ENCODE measurements around the gene WAC. TPM values are rescaled to one million over a fixed set of nuclear protein-coding genes. Genes with fewer than 3 reads are reported as not detected.
"Not testable (repeated sequence)": the region's sequence is repeated elsewhere in the genome, so short reads cannot be mapped to it uniquely, and the experiment has no call there.

The WAC gene
- total and polyA plus RNA-seq, 2 experiments from 2014 or later: 59.4 to 116 TPM

- TF ChIP-seq CREB1 (CRISPR knock-in tag; IDR thresholded peaks at IDR 0.05; ENCODE audit: low read depth): no peak
Observed at GRCh38 chr10:28570598-28570997, 37.7 kb downstream of the WAC start (continued).

DNA sequence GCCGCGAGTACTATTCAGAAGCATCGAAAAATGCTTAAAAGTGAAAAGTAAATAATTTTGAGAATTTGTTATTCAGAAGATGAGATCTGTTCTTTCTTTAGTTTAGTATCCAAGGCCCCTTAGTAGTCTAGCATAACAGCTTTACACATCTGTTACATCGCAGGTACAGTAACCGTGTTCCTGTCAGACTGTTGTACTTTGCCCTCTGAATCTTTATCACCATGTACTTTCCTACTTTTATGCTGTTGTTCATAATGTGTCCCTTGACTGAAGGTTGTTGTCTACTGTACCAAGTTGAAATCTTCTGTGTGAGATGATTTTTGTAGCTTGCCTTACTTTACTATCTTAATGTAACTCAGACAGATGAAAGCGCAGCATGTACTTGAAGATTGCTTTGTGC lies 38.3 kb downstream of the WAC start:
- no peak overlapping the region for H3K4me2 ChIP-seq
- no peaks in the 10 kb centered on the region for H3F3A ChIP-seq (replicated peaks; ENCODE audit: low read depth)
- Mint-ChIP-seq H3K36me3 (ENCODE audit: low read depth) (peaks cover 26% of the 10 kb centered on the region; the same call in 2 of the 3 replicates), H3K4me3 (no peak overlapping the region), H3K9me3 (no peaks in the 10 kb centered on the region), H3K27me3 (ENCODE audit: insufficient read depth, low read depth, poor library complexity) (no peaks in the 10 kb centered on the region), H3K4me1 (peaks cover 17% of the 10 kb centered on the region), H3K27ac (no peak overlapping the region)
- ATAC-seq (no peak), DNase-seq (ENCODE audit: low spot score) (no peak)
- H2AFZ ChIP-seq: no peak overlapping the region
- H3K27me3 ChIP-seq (ENCODE audit: insufficient read depth): no peaks in the 10 kb centered on the region
- H3K4me1 ChIP-seq (ENCODE audit: insufficient read depth): peaks cover 29% of the 10 kb centered on the region; the same call in 1 of the 2 replicates
- no peaks in the 10 kb centered on the region for H3K9me2 ChIP-seq (ENCODE audit: insufficient read depth)
- no peak overlapping the region for H3K4me3 ChIP-seq
- TF ChIP-seq ZNF114 (CRISPR knock-in tag; IDR thresholded peaks at IDR 0.05) (no peak), ZNF462 (CRISPR knock-in tag; IDR thresholded peaks at IDR 0.05) (no peak), JUNB (IDR thresholded peaks at IDR 0.05; ENCODE audit: unreplicated experiment) (no peak), CREB1 (CRISPR knock-in tag; IDR thresholded peaks at IDR 0.05; ENCODE audit: low read depth) (no peak)
- TF ChIP-seq, protein P1, sequence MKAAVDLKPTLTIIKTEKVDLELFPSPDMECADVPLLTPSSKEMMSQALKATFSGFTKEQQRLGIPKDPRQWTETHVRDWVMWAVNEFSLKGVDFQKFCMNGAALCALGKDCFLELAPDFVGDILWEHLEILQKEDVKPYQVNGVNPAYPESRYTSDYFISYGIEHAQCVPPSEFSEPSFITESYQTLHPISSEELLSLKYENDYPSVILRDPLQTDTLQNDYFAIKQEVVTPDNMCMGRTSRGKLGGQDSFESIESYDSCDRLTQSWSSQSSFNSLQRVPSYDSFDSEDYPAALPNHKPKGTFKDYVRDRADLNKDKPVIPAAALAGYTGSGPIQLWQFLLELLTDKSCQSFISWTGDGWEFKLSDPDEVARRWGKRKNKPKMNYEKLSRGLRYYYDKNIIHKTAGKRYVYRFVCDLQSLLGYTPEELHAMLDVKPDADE (IDR thresholded peaks at IDR 0.05): no peak
- no peak overlapping the region for H3K27ac ChIP-seq (ENCODE audit: low read depth)
- H3K36me3 ChIP-seq (ENCODE audit: insufficient read depth): peaks cover 8% of the 10 kb centered on the region; the same call in 1 of the 2 replicates
- peaks cover 100% of the 10 kb centered on the region for H3K79me2 ChIP-seq (replicated peaks; ENCODE audit: insufficient read depth)
- peaks cover 88% of the 10 kb centered on the region for H4K20me1 ChIP-seq (replicated peaks; ENCODE audit: insufficient read depth)

GRCh38 chr10:28574214-28574613 lies 41.3 kb downstream of the WAC start:
- not testable (repeated sequence) for H3K36me3 ChIP-seq (ENCODE audit: insufficient read depth); H3K27me3 Mint-ChIP-seq (ENCODE audit: insufficient read depth, low read depth, poor library complexity); H3K4me2 ChIP-seq; H3K4me3 Mint-ChIP-seq; H3K27ac ChIP-seq (ENCODE audit: low read depth); H2AFZ ChIP-seq; H3F3A ChIP-seq (replicated peaks; ENCODE audit: low read depth); H3K4me3 ChIP-seq; H3K27me3 ChIP-seq (ENCODE audit: insufficient read depth); ATAC-seq; H3K27ac Mint-ChIP-seq; H3K9me3 Mint-ChIP-seq; H3K9me2 ChIP-seq (ENCODE audit: insufficient read depth); DNase-seq (ENCODE audit: low spot score)
- Histone ChIP-seq H4K20me1 (replicated peaks; ENCODE audit: insufficient read depth) (peaks cover 90% of the 10 kb centered on the region), H3K79me2 (replicated peaks; ENCODE audit: insufficient read depth) (peaks cover 100% of the 10 kb centered on the region), H3K4me1 (ENCODE audit: insufficient read depth) (peaks cover 49% of the 10 kb centered on the region; the same call in 1 of the 2 replicates)
- Mint-ChIP-seq H3K36me3 (ENCODE audit: low read depth) (peaks cover 16% of the 10 kb centered on the region; the same call in 2 of the 3 replicates), H3K4me1 (peaks cover 28% of the 10 kb centered on the region)
